HG03521 (cell line): ENCODE results near the gene ERCC6L.
"Not testable (repeated sequence)": the region's sequence is repeated elsewhere in the genome, so short reads cannot be mapped to it uniquely, and the experiment has no call there.

ENCODE experiments used
- ATAC-seq: cut with Tn5 transposase; IDR thresholded peaks from one replicate; pipeline ENCODE4 v1.9.1; 2021; ENCODE audit warnings: mild to moderate bottlenecking, moderate library complexity; ENCODE audit not compliant: unreplicated experiment

Gene ERCC6L

GRCh38 chrX:72176981-72177380, 61.8 kb downstream of the ERCC6L start:
- ATAC-seq = no peak

- ATAC-seq = not testable (repeated sequence)
These were observed 62.5 kb downstream of the ERCC6L start for GRCh38 chrX:72176289-72176688.

- no peak for ATAC-seq
These were observed 69.7 kb downstream of the ERCC6L start for GRCh38 chrX:72169008-72169728.

- no peak for ATAC-seq
These were observed 73.3 kb downstream of the ERCC6L start for GRCh38 chrX:72165551-72165950.

GRCh38 chrX:72159769-72160168, 79.1 kb downstream of the ERCC6L start:
- no peak for ATAC-seq

- ATAC-seq = no peak
These were observed 80.1 kb downstream of the ERCC6L start for GRCh38 chrX:72158773-72159172.
